ENCODE results near the gene SPINK7.

Gene SPINK7

GRCh38 chr5:148364343-148364742 is 52.1 kb downstream of the SPINK7 start:
- TF ChIP-seq GLIS3 (CRISPR knock-in tag; IDR thresholded peaks at IDR 0.05) (no peak), CREB5 (CRISPR knock-in tag; IDR thresholded peaks at IDR 0.05; ENCODE audit: low read depth) (no peak), ZNF8 (CRISPR knock-in tag; IDR thresholded peaks at IDR 0.05) (no peak), ISL1 (CRISPR knock-in tag; IDR thresholded peaks at IDR 0.05) (no peak), ZNF565 (CRISPR knock-in tag; conservative IDR thresholded peaks at IDR 0.05; ENCODE audit: low read depth) (no peak), ZC3H10 (CRISPR knock-in tag; IDR thresholded peaks at IDR 0.05) (no peak), PATZ1 (CRISPR knock-in tag; IDR thresholded peaks at IDR 0.05; ENCODE audit: borderline replicate concordance) (no peak), BACH2 (CRISPR knock-in tag; IDR thresholded peaks at IDR 0.05; ENCODE audit: borderline replicate concordance) (no peak), CSRNP3 (CRISPR knock-in tag; IDR thresholded peaks at IDR 0.05) (no peak)
- ATAC-seq, result no peak

Data from SK-N-SH treated with all-trans-retinoic acid at 6 μM for 48 hours (cell line).